K562 (cell line): Measurements from ENCODE around the gene PDCL3. TPM values are rescaled to one million over a fixed set of nuclear protein-coding genes. Genes with fewer than 3 reads are reported as not detected.

Source experiments
- ATF3 ChIP-seq, 2 experiments: fragments of 450-650 bp in 1 of 2; sonication (generic) in 1 of 2; formaldehyde crosslinking in 1 of 2; IDR thresholded peaks in 1 of 2; conservative IDR thresholded peaks in 1 of 2; 2 replicates each; pipeline versions ENCODE4 v1.6.1 to v1.8.1; 2016 to 2023; ENCODE audit warnings: mild to moderate bottlenecking in 2 of 2, moderate library complexity in 2 of 2, inconsistent platforms in 1 of 2, missing genetic modification reagents in 1 of 2
- C11orf30 ChIP-seq: fragments of 450-650 bp; IDR thresholded peaks from 2 replicates; pipeline ENCODE4 v1.6.1; 2016; ENCODE audit warnings: low read depth, mild to moderate bottlenecking
- CREB1 ChIP-seq, 2 experiments: sonication (generic) in 1 of 2; formaldehyde crosslinking in 1 of 2; IDR thresholded peaks; 2 replicates each; pipeline versions ENCODE4 v1.6.1 to v1.8.0; 2012 to 2022; ENCODE audit warnings: inconsistent platforms in 1 of 2, mild to moderate bottlenecking in 1 of 2, missing genetic modification reagents in 1 of 2, moderate library complexity in 1 of 2
- ETS2 ChIP-seq: IDR thresholded peaks from 2 replicates; pipeline ENCODE4 v1.6.1; 2016; ENCODE audit warnings: borderline replicate concordance, missing genetic modification characterization, mild to moderate bottlenecking, moderate library complexity, missing compliant biosample characterization; ENCODE audit not compliant: poor library complexity, severe bottlenecking
- FOSL1 ChIP-seq: fragments of 200-800 bp; sonication (Bioruptor generic); conservative IDR thresholded peaks from 2 replicates; pipeline ENCODE4 v1.6.1; 2016; ENCODE audit warnings: missing genetic modification characterization, missing compliant biosample characterization
- HMG20A ChIP-seq: fragments of 450-650 bp; formaldehyde crosslinking; conservative IDR thresholded peaks from 2 replicates; pipeline ENCODE4 v1.4.0; 2020; ENCODE audit warnings: mild to moderate bottlenecking, mixed read lengths
- HOMEZ ChIP-seq: fragments of 250-450 bp; sonication (Bioruptor Pico); IDR thresholded peaks from 2 replicates; pipeline ENCODE4 v1.4.0; 2020; ENCODE audit warnings: mild to moderate bottlenecking, moderate library complexity
- KAT2B ChIP-seq: IDR thresholded peaks from one replicate; pipeline ENCODE4 v1.6.1; 2012; ENCODE audit warnings: low read depth, mild to moderate bottlenecking, control low read depth, inconsistent platforms, low read length, moderate library complexity
- KDM4B ChIP-seq, 2 experiments: fragments of 450-650 bp in 1 of 2; sonication (generic) in 1 of 2; IDR thresholded peaks; 2 replicates each; pipeline ENCODE4 v1.6.1; 2016 to 2017; ENCODE audit warnings: borderline replicate concordance in 2 of 2, antibody characterized with exemption in 1 of 2, low read depth in 1 of 2, mild to moderate bottlenecking in 1 of 2
- NR2C2 ChIP-seq, 2 experiments: fragments of 200-800 bp in 1 of 2; sonication (Bioruptor generic) in 1 of 2; sonication (generic) in 1 of 2; formaldehyde crosslinking in 1 of 2; IDR thresholded peaks; 2 replicates each; pipeline versions ENCODE4 v1.6.1 to v1.8.0; 2016 to 2022; ENCODE audit warnings: mild to moderate bottlenecking in 1 of 2, missing compliant biosample characterization in 1 of 2, missing genetic modification characterization in 1 of 2, missing genetic modification reagents in 1 of 2
- SIN3B ChIP-seq: fragments of 450-650 bp; IDR thresholded peaks from 2 replicates; pipeline ENCODE4 v1.6.1; 2017; ENCODE audit warnings: low read depth, mild to moderate bottlenecking, moderate library complexity
- SMARCC2 ChIP-seq: fragments of 450-650 bp; IDR thresholded peaks from 2 replicates; pipeline ENCODE4 v1.6.1; 2017; ENCODE audit warnings: antibody characterized with exemption, moderate library complexity, mild to moderate bottlenecking, low read depth
- SPI1 ChIP-seq: IDR thresholded peaks from 2 replicates; pipeline ENCODE4 v1.6.1; 2011; ENCODE audit warnings: low read depth, low read length, control low read depth, borderline replicate concordance
- ZBTB12 ChIP-seq: fragments of 250-450 bp; sonication (Bioruptor Pico); IDR thresholded peaks from 2 replicates; pipeline ENCODE4 v1.4.0; 2020
- ZBTB43 ChIP-seq: sonication (generic); formaldehyde crosslinking; IDR thresholded peaks from 2 replicates; pipeline ENCODE4 v1.8.0; 2023; ENCODE audit warnings: mild to moderate bottlenecking, missing genetic modification reagents
- ZNF217 ChIP-seq: sonication (generic); formaldehyde crosslinking; IDR thresholded peaks from 2 replicates; pipeline ENCODE4 v1.8.0; 2022; ENCODE audit warnings: mild to moderate bottlenecking, missing genetic modification reagents
- ZNF23 ChIP-seq: fragments of 250-450 bp; sonication (Bioruptor Pico); IDR thresholded peaks from 2 replicates; pipeline ENCODE4 v1.4.0; 2020; ENCODE audit warnings: mild to moderate bottlenecking
- ZNF551 ChIP-seq: fragments of 250-450 bp; sonication (Bioruptor Pico); IDR thresholded peaks from 2 replicates; pipeline ENCODE4 v1.5.0; 2021; ENCODE audit warnings: mild to moderate bottlenecking, moderate library complexity
- ZNF830 ChIP-seq: fragments of 250-450 bp; sonication (Bioruptor Pico); IDR thresholded peaks from 2 replicates; pipeline ENCODE4 v1.5.0; 2021; ENCODE audit warnings: mild to moderate bottlenecking
- polyA plus RNA-seq, 8 experiments: library from polyadenylated mRNA; depleted of rRNA in 4 of 8; stranded (reverse) in 5 of 8; unstranded in 3 of 8; fragments of >200 nt; fragmentation: Nextera tagmentation in 2 of 8; fragmentation: Illumina TruSeq in 1 of 8; extraction: Ambion mirVana in 2 of 8; extraction: Trizol in 1 of 8; gene quantifications; 2 replicates each; pipeline versions ENCODE4 v1.2.1 to v1.2.3, GENCODE V29; 2011 to 2014; ENCODE audit warnings: inconsistent platforms in 1 of 8, missing spikeins in 1 of 8
- total RNA-seq, 7 experiments: library from RNA; depleted of rRNA in 6 of 7; stranded (reverse); fragments of >200 nt in 6 of 7; fragmentation: Illumina TruSeq in 2 of 7; extraction: Trizol in 2 of 7; gene quantifications; 2 replicates each; pipeline versions ENCODE4 v1.2.1 to v1.2.3, GENCODE V29; 2011 to 2021; ENCODE audit warnings: low replicate concordance in 1 of 7
- TF ChIP-seq, protein P1 (sequence below): fragments of 450-650 bp; formaldehyde crosslinking; IDR thresholded peaks from 2 replicates; pipeline ENCODE4 v1.4.0; 2020; ENCODE audit warnings: mild to moderate bottlenecking, mixed read lengths

Gene PDCL3
- total and polyA plus RNA-seq, 9 of the 15 experiments (the other 6 are each of a cell fraction or from before 2014, with no cell fraction given), result 16.6 to 76.7 (median 26.9) TPM

DNA sequence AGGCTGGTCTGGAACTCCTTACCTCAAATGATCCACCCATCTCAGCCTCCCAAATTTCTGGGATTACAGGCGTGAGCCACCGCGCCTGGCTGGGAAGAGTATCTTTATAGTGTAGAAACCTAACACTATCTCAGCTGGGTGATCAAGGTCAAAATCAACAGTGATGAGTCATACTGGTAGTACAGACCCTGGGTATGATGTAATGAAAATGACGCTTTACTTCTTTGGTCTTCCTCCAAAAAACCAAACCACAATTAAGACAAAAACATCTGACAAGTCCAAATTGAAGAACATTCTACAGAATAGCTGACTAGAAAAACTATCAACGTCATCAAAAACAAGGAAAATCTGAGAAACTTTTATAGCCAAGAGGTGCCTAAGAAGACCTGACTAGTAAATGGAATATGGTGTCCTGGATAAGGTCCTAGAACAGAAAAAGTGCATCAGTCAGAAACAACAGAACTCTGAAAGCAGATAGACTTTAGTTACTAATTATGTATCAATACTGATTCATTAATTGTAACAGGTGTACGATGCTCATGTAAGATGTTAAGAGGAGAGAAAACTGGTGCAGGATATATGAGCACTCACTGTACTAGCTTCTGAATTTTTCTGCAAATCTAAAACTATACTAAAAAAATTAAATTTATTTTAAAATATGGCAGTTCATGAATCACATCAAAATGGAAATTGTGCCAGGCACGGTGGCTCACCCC, 25.4 kb downstream of the PDCL3 start (continued):
- TF ChIP-seq HOMEZ (CRISPR knock-in tag), result no peak
- no peak for TF ChIP-seq ZNF551
- peak; percentile 65; the same call in 1 of the 2 replicates for TF ChIP-seq SMARCC2
- peak; percentile 99 for TF ChIP-seq ATF3 (IDR thresholded peaks at IDR 0.05)
- TF ChIP-seq ATF3 (CRISPR knock-in tag; conservative IDR thresholded peaks at IDR 0.05), result 0 out of 2 replicates have a peak, but pooled peaks have one; percentile 38
- TF ChIP-seq HMG20A (CRISPR knock-in tag), result no peak
- no peak for TF ChIP-seq KAT2B
- TF ChIP-seq ZNF217 (CRISPR knock-in tag), result no peak
- TF ChIP-seq SIN3B, result no peak
- TF ChIP-seq KDM4B (IDR thresholded peaks at IDR 0.05; ENCODE audit: borderline replicate concordance in 2 of 2, low read depth in 1 of 2), result no peak
- no peak for TF ChIP-seq SPI1
- TF ChIP-seq ZBTB43 (CRISPR knock-in tag), result no peak
- peak; percentile 97 for TF ChIP-seq FOSL1 (tag)
- no peak for TF ChIP-seq CREB1 (IDR thresholded peaks at IDR 0.05)
- 0 out of 2 replicates have a peak, but pooled peaks have one; percentile 27 for TF ChIP-seq CREB1 (CRISPR knock-in tag; IDR thresholded peaks at IDR 0.05)
- TF ChIP-seq ZNF23 (CRISPR knock-in tag), result no peak
- TF ChIP-seq NR2C2 (CRISPR knock-in tag; IDR thresholded peaks at IDR 0.05), result no peak
- peak; percentile 49 for TF ChIP-seq NR2C2 (tag; IDR thresholded peaks at IDR 0.05)
- TF ChIP-seq ZBTB12 (CRISPR knock-in tag), result no peak
- no peak for TF ChIP-seq ZNF830 (CRISPR knock-in tag)
- TF ChIP-seq ETS2 (tag), result no peak
- peak; percentile 88 for TF ChIP-seq C11orf30
- TF ChIP-seq, protein P1, sequence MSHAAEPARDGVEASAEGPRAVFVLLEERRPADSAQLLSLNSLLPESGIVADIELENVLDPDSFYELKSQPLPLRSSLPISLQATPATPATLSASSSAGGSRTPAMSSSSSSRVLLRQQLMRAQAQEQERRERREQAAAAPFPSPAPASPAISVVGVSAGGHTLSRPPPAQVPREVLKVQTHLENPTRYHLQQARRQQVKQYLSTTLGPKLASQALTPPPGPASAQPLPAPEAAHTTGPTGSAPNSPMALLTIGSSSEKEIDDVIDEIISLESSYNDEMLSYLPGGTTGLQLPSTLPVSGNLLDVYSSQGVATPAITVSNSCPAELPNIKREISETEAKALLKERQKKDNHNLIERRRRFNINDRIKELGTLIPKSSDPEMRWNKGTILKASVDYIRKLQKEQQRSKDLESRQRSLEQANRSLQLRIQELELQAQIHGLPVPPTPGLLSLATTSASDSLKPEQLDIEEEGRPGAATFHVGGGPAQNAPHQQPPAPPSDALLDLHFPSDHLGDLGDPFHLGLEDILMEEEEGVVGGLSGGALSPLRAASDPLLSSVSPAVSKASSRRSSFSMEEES (CRISPR knock-in tag), result no peak
